SK-N-SH treated with all-trans-retinoic acid at 6 μM for 48 hours (cell line): Measurements from ENCODE around the gene FAF1.

Source experiments
- PPARA ChIP-seq: fragments of 250-450 bp; sonication (Bioruptor Pico); IDR thresholded peaks from 2 replicates; pipeline ENCODE4 v1.5.0; 2020; ENCODE audit warnings: mild to moderate bottlenecking, borderline replicate concordance
- RARB ChIP-seq: fragments of 250-450 bp; sonication (Bioruptor Pico); IDR thresholded peaks from 2 replicates; pipeline ENCODE4 v1.8.0; 2021; ENCODE audit warnings: mild to moderate bottlenecking, moderate library complexity
- ZFP3 ChIP-seq: fragments of 250-450 bp; sonication (Bioruptor Pico); IDR thresholded peaks from 2 replicates; pipeline ENCODE4 v1.5.0; 2020; ENCODE audit warnings: mild to moderate bottlenecking, moderate library complexity
- TF ChIP-seq, protein P1 (sequence below): fragments of 250-450 bp; sonication (Bioruptor Pico); IDR thresholded peaks from 2 replicates; pipeline ENCODE4 v1.8.0; 2021; ENCODE audit warnings: low read depth, mild to moderate bottlenecking, moderate library complexity, borderline replicate concordance

GRCh38 chr1:50471967-50472366, 488.1 kb downstream of the FAF1 start:
- TF ChIP-seq RARB (no peak), PPARA (CRISPR knock-in tag) (no peak), ZFP3 (no peak)
- TF ChIP-seq, protein P1, sequence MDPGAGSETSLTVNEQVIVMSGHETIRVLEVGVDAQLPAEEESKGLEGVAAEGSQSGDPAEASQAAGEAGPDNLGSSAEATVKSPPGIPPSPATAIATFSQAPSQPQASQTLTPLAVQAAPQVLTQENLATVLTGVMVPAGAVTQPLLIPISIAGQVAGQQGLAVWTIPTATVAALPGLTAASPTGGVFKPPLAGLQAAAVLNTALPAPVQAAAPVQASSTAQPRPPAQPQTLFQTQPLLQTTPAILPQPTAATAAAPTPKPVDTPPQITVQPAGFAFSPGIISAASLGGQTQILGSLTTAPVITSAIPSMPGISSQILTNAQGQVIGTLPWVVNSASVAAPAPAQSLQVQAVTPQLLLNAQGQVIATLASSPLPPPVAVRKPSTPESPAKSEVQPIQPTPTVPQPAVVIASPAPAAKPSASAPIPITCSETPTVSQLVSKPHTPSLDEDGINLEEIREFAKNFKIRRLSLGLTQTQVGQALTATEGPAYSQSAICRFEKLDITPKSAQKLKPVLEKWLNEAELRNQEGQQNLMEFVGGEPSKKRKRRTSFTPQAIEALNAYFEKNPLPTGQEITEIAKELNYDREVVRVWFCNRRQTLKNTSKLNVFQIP (CRISPR knock-in tag) = no peak
